ENCODE data around the gene TCEA2.

DNA sequence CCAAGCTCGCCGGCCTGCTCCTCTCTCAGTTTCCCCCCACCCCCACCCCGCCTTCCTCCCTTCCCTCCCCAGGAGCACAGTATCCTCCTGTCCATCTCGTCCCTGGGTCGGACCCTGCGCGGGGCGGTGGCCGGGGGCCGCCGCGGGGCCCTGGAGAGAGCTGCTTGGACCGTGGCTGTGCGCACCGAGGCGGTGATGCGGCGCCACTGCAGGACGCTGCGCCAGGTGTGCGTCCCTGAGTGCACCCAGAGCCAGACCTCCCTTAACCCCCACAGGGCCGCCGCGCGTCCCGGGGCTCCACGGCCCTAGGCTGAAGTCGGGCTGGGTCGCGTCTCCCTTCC lies 24.8 kb upstream of the TCEA2 start:
- TF ChIP-seq, protein P1, sequence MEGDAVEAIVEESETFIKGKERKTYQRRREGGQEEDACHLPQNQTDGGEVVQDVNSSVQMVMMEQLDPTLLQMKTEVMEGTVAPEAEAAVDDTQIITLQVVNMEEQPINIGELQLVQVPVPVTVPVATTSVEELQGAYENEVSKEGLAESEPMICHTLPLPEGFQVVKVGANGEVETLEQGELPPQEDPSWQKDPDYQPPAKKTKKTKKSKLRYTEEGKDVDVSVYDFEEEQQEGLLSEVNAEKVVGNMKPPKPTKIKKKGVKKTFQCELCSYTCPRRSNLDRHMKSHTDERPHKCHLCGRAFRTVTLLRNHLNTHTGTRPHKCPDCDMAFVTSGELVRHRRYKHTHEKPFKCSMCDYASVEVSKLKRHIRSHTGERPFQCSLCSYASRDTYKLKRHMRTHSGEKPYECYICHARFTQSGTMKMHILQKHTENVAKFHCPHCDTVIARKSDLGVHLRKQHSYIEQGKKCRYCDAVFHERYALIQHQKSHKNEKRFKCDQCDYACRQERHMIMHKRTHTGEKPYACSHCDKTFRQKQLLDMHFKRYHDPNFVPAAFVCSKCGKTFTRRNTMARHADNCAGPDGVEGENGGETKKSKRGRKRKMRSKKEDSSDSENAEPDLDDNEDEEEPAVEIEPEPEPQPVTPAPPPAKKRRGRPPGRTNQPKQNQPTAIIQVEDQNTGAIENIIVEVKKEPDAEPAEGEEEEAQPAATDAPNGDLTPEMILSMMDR (CRISPR knock-in tag; IDR thresholded peaks at IDR 0.05): no peak
- TF ChIP-seq ZBTB21 (CRISPR knock-in tag; IDR thresholded peaks at IDR 0.05) (no peak), CHD2 (IDR thresholded peaks at IDR 0.05; ENCODE audit: low read depth, low read length) (no peak), ESRRA (CRISPR knock-in tag; IDR thresholded peaks at IDR 0.05; ENCODE audit: low read depth) (no peak), SMARCE1 (IDR thresholded peaks at IDR 0.05; ENCODE audit: borderline replicate concordance) (no peak), PRMT3 (CRISPR knock-in tag; IDR thresholded peaks at IDR 0.05; ENCODE audit: borderline replicate concordance, low read depth) (no peak), SMAD3 (CRISPR knock-in tag; IDR thresholded peaks at IDR 0.05) (no peak), ZNF598 (CRISPR knock-in tag; IDR thresholded peaks at IDR 0.05; ENCODE audit: borderline replicate concordance) (no peak), ZBTB1 (CRISPR knock-in tag; IDR thresholded peaks at IDR 0.05; ENCODE audit: borderline replicate concordance) (no peak)
- TF ChIP-seq, protein P2, sequence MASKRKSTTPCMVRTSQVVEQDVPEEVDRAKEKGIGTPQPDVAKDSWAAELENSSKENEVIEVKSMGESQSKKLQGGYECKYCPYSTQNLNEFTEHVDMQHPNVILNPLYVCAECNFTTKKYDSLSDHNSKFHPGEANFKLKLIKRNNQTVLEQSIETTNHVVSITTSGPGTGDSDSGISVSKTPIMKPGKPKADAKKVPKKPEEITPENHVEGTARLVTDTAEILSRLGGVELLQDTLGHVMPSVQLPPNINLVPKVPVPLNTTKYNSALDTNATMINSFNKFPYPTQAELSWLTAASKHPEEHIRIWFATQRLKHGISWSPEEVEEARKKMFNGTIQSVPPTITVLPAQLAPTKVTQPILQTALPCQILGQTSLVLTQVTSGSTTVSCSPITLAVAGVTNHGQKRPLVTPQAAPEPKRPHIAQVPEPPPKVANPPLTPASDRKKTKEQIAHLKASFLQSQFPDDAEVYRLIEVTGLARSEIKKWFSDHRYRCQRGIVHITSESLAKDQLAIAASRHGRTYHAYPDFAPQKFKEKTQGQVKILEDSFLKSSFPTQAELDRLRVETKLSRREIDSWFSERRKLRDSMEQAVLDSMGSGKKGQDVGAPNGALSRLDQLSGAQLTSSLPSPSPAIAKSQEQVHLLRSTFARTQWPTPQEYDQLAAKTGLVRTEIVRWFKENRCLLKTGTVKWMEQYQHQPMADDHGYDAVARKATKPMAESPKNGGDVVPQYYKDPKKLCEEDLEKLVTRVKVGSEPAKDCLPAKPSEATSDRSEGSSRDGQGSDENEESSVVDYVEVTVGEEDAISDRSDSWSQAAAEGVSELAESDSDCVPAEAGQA (IDR thresholded peaks at IDR 0.05; ENCODE audit: low read depth): no peak
- TF ChIP-seq, protein P2 (CRISPR knock-in tag; IDR thresholded peaks at IDR 0.05; ENCODE audit: borderline replicate concordance): no peak
- TF ChIP-seq, protein P3, sequence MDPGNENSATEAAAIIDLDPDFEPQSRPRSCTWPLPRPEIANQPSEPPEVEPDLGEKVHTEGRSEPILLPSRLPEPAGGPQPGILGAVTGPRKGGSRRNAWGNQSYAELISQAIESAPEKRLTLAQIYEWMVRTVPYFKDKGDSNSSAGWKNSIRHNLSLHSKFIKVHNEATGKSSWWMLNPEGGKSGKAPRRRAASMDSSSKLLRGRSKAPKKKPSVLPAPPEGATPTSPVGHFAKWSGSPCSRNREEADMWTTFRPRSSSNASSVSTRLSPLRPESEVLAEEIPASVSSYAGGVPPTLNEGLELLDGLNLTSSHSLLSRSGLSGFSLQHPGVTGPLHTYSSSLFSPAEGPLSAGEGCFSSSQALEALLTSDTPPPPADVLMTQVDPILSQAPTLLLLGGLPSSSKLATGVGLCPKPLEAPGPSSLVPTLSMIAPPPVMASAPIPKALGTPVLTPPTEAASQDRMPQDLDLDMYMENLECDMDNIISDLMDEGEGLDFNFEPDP (CRISPR knock-in tag; conservative IDR thresholded peaks at IDR 0.05): no peak
